Activated CD4-positive, alpha-beta T cell treated with anti-CD3 and anti-CD28 coated beads, Interleukin-2, amount 10 ng/mL, durations not matched to agents 24 days and 14 days (primary cell): ENCODE data around the gene DRGX. TPM values are rescaled to one million over a fixed set of nuclear protein-coding genes. Genes with fewer than 3 reads are reported as not detected.

Source experiments
- DNase-seq: peaks from one replicate; pipeline ENCODE4 v3.0.0; 2022
- H3K27ac Mint-ChIP-seq: one replicate; pipeline ENCODE4 v1.8.0; 2022; ENCODE audit warnings: mild to moderate bottlenecking, mixed read lengths
- H3K27me3 Mint-ChIP-seq: one replicate; pipeline ENCODE4 v1.8.0; 2022; ENCODE audit warnings: mixed read lengths
- H3K36me3 Mint-ChIP-seq: one replicate; pipeline ENCODE4 v1.8.0; 2022; ENCODE audit warnings: low read depth, mild to moderate bottlenecking, mixed read lengths
- H3K4me1 Mint-ChIP-seq: one replicate; pipeline ENCODE4 v1.8.0; 2021; ENCODE audit warnings: mixed read lengths
- H3K4me3 Mint-ChIP-seq: one replicate; pipeline ENCODE4 v1.8.0; 2022; ENCODE audit warnings: mild to moderate bottlenecking, moderate library complexity, mixed read lengths
- H3K9me3 Mint-ChIP-seq: one replicate; pipeline ENCODE4 v1.8.0; 2021; ENCODE audit warnings: mixed read lengths
- intact Hi-C: fragments of 100-400 bp; cut with micrococcal nuclease; formaldehyde crosslinking; loops from one replicate; pipeline ENCODE4 v1.15.1; 2023
- total RNA-seq: library from RNA; stranded (reverse); gene quantifications from 2 replicates; pipeline ENCODE4 v1.2.3, GENCODE V29; 2022

The DRGX gene
- total RNA-seq = 0.09 TPM in 1 of 2 replicates, not detected in the other

GRCh38 chr10:49395741-49396665 lies at the start of gene DRGX:
Gene DRGX, minus strand, starts transcription at chr10:49396089. Its CDS starts 649 bp downstream, at chr10:49395440.
- H3K27ac Mint-ChIP-seq = no peak within 1 kb of the TSS
- intact Hi-C loops = loop anchor here (5.0 to 10.0 kb wide), 2 partner anchors 211 to 369 kb away; partner anchors contain the start of gene OGDHL
- H3K9me3 Mint-ChIP-seq = no peaks in the 10 kb centered on the region
- H3K36me3 Mint-ChIP-seq = no peaks in the 10 kb centered on the region
- H3K4me1 Mint-ChIP-seq = peaks cover 2% of the 10 kb centered on the region
- no peak for DNase-seq
- peaks cover 80% of the 10 kb centered on the region for H3K27me3 Mint-ChIP-seq
- H3K4me3 Mint-ChIP-seq = no peak within 1 kb of the TSS

DNA sequence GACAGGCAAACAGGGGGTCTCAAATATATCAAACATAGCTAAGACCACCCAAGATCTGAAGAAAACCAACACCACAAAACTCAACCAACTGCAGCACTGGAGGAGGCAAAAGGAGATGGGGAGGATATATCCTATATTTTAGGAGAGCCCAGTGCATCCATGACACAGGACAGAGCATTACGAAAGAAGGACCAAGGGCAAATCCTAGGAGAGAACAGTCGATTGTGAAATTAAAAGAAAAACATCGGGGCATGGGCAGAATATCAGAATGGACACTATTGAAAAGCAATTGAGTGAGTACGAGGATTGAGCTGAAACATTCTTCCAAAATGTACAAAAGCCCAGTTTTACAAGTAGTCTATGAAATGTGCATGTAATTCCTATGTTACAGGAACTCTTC lies 48.5 kb upstream of the DRGX start:
- intact Hi-C loops = no loop called here
- H3K27me3 Mint-ChIP-seq = peaks cover 3% of the 10 kb centered on the region
- peaks cover 9% of the 10 kb centered on the region for H3K4me1 Mint-ChIP-seq
- no peaks in the 10 kb centered on the region for H3K36me3 Mint-ChIP-seq
- H3K27ac Mint-ChIP-seq = no peak overlapping the region
- no peak for DNase-seq
- H3K4me3 Mint-ChIP-seq = no peak overlapping the region
- peaks cover 9% of the 10 kb centered on the region for H3K9me3 Mint-ChIP-seq

DNA sequence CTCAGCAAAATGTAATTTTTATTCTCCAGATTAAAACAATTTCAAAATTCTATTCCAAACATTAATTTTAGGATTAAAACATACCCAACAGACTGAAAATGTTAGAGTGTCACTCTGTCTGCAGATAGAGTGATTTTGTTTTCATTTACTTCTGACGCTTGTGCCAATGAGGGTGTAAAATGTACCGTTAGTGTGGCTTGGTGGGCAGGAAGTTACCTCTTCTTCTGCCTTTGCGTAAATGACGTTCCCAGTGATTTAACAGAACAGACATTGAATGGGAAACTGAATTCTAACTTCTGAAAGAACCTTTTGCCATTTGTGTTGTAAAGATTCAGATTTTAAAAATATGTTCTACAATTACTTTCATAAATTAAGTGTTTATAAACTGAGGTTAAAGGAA lies 47.0 kb upstream of the DRGX start:
- Mint-ChIP-seq H3K9me3 (no peaks in the 10 kb centered on the region), H3K27me3 (peaks cover 3% of the 10 kb centered on the region)

DNA sequence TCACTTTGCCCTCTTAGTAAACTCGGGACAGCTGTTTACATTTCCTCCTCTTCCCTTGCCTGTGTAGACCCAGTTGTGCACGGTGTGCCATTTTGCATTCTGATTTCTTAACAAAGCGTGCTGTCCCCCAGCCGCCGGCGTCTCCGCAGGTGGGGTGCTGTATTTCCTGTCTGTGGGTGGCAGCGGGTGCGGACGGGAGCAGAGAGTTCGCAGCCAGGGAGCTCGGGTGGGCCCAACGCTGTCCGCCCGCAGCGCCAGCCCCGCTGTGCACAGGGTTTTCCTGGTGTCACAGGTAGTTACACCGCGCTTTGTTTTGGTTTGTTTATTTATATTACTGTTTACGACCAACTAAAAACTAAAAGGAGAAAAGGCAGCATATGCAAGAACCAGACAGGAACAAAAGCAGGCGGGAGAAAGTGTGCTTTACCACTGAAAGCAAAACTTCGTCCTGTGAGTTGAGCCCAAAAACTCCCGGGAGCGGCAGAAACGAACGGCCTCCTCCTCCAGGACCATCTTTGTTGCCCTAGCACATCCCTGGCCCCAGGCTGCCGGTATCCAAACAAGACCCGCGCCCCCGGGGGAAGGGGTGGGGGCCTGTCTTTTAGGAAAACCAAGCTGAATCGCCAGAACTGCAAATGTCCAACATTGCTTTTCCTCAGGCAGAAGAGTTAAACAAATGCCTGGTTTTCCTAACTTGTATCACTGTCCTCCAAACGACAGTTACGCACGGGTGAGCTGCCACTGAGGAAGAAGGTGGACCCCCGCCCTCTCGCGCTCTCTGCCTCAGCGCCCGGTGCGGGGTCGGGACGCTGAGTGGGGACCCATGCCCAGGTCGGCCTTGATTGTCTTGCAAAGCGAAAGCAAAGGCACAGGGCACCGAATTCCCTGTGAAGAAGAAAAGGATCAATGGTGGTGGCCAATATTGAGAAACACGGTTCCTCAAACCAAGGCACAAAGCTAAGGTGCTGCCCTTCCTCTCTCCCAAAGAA lies 45.9 kb upstream of the DRGX start:
- H3K36me3 Mint-ChIP-seq = no peaks in the 10 kb centered on the region
- peak overlapping the region; percentile 70 for H3K4me3 Mint-ChIP-seq
- H3K4me1 Mint-ChIP-seq = peaks cover 9% of the 10 kb centered on the region
- intact Hi-C loops = no loop called here
- DNase-seq = no peak
- H3K27ac Mint-ChIP-seq = no peak overlapping the region
- peaks cover 3% of the 10 kb centered on the region for H3K27me3 Mint-ChIP-seq
- no peaks in the 10 kb centered on the region for H3K9me3 Mint-ChIP-seq

More for the DNA sequence above, 47.0 kb upstream of the DRGX start:
- H3K36me3 Mint-ChIP-seq = no peaks in the 10 kb centered on the region
- intact Hi-C loops = no loop called here
- no peak overlapping the region for H3K27ac Mint-ChIP-seq
- H3K4me3 Mint-ChIP-seq = no peak overlapping the region
- no peak for DNase-seq
- H3K4me1 Mint-ChIP-seq = peaks cover 9% of the 10 kb centered on the region

DNA sequence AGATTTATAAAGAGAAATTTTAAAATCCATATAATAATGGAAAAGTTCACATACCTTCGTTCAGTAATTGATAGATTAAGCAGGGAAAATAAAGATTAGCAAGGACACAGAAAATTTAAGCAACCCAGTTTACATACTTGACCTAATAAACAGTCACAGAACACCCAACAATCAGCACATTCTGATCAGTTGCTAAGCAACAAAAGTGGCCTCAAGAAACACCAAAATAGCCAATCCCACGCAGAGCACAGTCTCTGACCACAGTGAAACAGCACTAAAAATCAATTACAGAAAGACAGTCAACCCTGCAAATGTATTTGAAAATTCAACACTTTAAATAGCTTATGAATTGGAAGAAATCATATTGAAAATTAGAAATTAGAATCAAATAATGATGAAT lies 39.3 kb upstream of the DRGX start:
- no peaks in the 10 kb centered on the region for H3K36me3 Mint-ChIP-seq
- no peak overlapping the region for H3K27ac Mint-ChIP-seq
- no peak overlapping the region for H3K4me3 Mint-ChIP-seq
- peaks cover 11% of the 10 kb centered on the region for H3K27me3 Mint-ChIP-seq
- no peak for DNase-seq
- intact Hi-C loops = no loop called here
- no peaks in the 10 kb centered on the region for H3K4me1 Mint-ChIP-seq
- H3K9me3 Mint-ChIP-seq = peaks cover 14% of the 10 kb centered on the region

DNA sequence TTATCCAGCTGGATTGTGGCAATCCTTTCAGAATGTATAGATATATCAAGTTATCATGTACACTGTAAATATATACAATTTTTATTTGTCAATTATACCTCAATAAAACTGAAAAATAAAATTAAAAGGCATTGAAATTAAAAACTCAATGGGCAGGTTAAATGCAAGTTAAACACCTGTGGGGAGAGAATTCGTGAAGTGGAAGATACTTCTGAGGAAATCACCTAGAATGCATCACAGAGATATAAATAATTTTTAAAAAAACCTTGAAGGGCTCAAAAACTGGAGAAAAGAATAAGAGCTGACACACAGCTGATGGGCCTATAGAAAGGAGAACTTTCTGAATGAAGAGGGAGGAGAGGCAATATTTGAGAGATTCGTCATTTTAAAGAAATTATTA lies 37.2 kb upstream of the DRGX start:
- intact Hi-C loops = no loop called here
- peaks cover 11% of the 10 kb centered on the region for H3K27me3 Mint-ChIP-seq
- no peak overlapping the region for H3K4me3 Mint-ChIP-seq
- H3K4me1 Mint-ChIP-seq = no peaks in the 10 kb centered on the region
- no peak overlapping the region for H3K27ac Mint-ChIP-seq
- no peak for DNase-seq
- no peaks in the 10 kb centered on the region for H3K36me3 Mint-ChIP-seq
- H3K9me3 Mint-ChIP-seq = peaks cover 14% of the 10 kb centered on the region

GRCh38 chr10:49431426-49431825 lies 35.5 kb upstream of the DRGX start:
- intact Hi-C loops = no loop called here
- Mint-ChIP-seq H3K9me3 (peaks cover 14% of the 10 kb centered on the region), H3K27me3 (peaks cover 11% of the 10 kb centered on the region), H3K4me3 (no peak overlapping the region), H3K4me1 (no peaks in the 10 kb centered on the region), H3K27ac (no peak overlapping the region), H3K36me3 (no peaks in the 10 kb centered on the region)
- DNase-seq = no peak

DNA sequence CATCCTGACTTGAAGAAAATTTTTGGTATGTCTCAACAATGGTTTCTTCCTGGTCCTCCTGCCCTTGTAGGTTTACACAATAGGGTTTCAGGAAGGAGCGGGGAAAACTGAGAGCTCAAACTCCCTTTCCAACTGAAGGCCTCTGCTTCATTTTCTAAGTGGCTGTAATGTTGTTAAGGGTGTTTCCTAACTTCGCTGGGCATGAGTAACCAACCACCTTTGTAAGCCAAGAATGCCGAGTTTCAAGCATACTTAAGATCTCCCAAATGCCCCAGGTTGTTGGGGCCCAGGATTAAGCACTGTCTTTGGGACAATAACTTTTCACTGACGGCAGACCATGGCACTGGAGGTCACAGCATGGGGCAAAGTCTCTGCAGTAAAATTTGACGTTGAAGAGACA lies 33.6 kb upstream of the DRGX start:
- no peak for DNase-seq
- no peak overlapping the region for H3K27ac Mint-ChIP-seq
- peaks cover 9% of the 10 kb centered on the region for H3K27me3 Mint-ChIP-seq
- peaks cover 19% of the 10 kb centered on the region for H3K9me3 Mint-ChIP-seq
- intact Hi-C loops = no loop called here
- no peak overlapping the region for H3K4me3 Mint-ChIP-seq
- H3K36me3 Mint-ChIP-seq = no peaks in the 10 kb centered on the region
- no peaks in the 10 kb centered on the region for H3K4me1 Mint-ChIP-seq

GRCh38 chr10:49426490-49427360 lies 30.8 kb upstream of the DRGX start:
- Mint-ChIP-seq H3K27me3 (peaks cover 13% of the 10 kb centered on the region), H3K36me3 (no peaks in the 10 kb centered on the region), H3K9me3 (peaks cover 5% of the 10 kb centered on the region), H3K4me1 (no peaks in the 10 kb centered on the region), H3K27ac (no peak overlapping the region), H3K4me3 (no peak overlapping the region)
- intact Hi-C loops = no loop called here
- no peak for DNase-seq

GRCh38 chr10:49419005-49419404 lies 23.1 kb upstream of the DRGX start:
- H3K27ac Mint-ChIP-seq = no peak overlapping the region
- H3K4me1 Mint-ChIP-seq = no peaks in the 10 kb centered on the region
- H3K9me3 Mint-ChIP-seq = no peaks in the 10 kb centered on the region
- intact Hi-C loops = no loop called here
- peaks cover 14% of the 10 kb centered on the region for H3K27me3 Mint-ChIP-seq
- DNase-seq = no peak
- no peaks in the 10 kb centered on the region for H3K36me3 Mint-ChIP-seq
- no peak overlapping the region for H3K4me3 Mint-ChIP-seq

GRCh38 chr10:49418328-49418727 lies 22.4 kb upstream of the DRGX start:
- intact Hi-C loops = no loop called here
- no peaks in the 10 kb centered on the region for H3K4me1 Mint-ChIP-seq
- no peak overlapping the region for H3K27ac Mint-ChIP-seq
- no peaks in the 10 kb centered on the region for H3K9me3 Mint-ChIP-seq
- no peak for DNase-seq
- no peaks in the 10 kb centered on the region for H3K36me3 Mint-ChIP-seq
- no peak overlapping the region for H3K4me3 Mint-ChIP-seq
- H3K27me3 Mint-ChIP-seq = peaks cover 11% of the 10 kb centered on the region

DNA sequence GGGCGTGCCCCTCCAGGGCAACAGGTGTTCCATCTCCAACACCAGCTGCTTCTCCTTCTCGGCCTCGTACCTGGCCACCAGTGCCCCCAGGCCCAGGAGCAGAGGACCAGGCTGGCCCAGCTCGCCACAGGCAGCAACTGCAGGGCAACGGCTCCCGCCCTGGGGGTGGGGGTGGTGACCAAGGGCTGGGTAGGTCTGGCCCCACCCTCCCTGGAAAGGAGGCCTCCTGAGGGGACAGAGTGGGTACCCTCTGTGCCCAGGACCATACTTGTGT lies 22.1 kb upstream of the DRGX start:
- intact Hi-C loops = no loop called here

DNA sequence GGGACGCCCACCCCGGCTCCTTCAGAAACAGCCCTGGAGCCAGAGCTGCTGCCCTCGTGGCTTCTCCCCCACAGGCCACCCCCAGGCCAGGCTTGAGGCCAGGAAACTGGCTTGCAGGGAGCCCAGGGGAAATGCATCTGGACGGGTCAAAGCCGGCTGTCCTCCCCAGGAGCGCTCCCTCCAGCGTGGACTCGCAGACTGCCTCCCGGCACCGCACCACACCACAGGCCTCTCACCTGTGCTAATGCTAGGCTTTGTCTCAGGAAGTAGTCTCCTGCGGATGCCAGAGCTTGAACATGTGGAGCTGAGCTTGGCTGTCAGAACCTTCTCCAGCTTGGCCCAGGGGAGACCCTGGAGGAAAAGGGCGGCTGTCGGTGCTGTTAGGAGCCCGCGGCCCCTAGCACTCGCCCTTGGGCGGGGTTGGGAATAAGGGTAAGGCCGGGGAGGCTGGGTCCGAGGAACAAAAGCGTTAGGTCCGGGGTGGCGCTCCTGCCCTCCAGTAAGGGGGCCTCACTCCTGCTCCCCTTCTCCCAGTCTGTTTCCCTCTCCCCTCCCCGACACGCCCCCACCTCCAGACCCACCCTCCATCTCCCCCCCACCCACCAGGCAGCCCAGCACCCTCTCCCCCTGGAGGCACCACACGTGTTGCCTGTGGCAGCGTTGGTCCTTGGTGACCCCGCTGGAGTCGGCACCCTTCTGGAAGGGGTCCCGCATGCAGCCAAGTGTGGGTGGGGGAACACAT lies 21.6 kb upstream of the DRGX start:
- Mint-ChIP-seq H3K9me3 (no peaks in the 10 kb centered on the region), H3K36me3 (no peaks in the 10 kb centered on the region), H3K27me3 (peaks cover 6% of the 10 kb centered on the region), H3K4me3 (no peak overlapping the region), H3K4me1 (no peaks in the 10 kb centered on the region), H3K27ac (no peak overlapping the region)
- DNase-seq = no peak
- intact Hi-C loops = no loop called here

More for the DNA sequence above, 22.1 kb upstream of the DRGX start:
- H3K36me3 Mint-ChIP-seq = no peaks in the 10 kb centered on the region
- H3K27me3 Mint-ChIP-seq = peaks cover 7% of the 10 kb centered on the region
- H3K4me1 Mint-ChIP-seq = no peaks in the 10 kb centered on the region
- H3K9me3 Mint-ChIP-seq = no peaks in the 10 kb centered on the region
- no peak for DNase-seq
- H3K4me3 Mint-ChIP-seq = no peak overlapping the region
- H3K27ac Mint-ChIP-seq = no peak overlapping the region
